ENCODE measurements around the gene DRC7.

GRCh38 chr16:57686577-57686976, 8.0 kb upstream of the DRC7 start:
- no peak for TF ChIP-seq CTCF (IDR thresholded peaks at IDR 0.05)
- TF ChIP-seq ZFX (IDR thresholded peaks at IDR 0.05; ENCODE audit: borderline replicate concordance), result no peak

Measured in 22Rv1 (cell line).